DMS53 treated with DMSO at 0.1 percent for 48 hours (cell line): ENCODE measurements around the gene MIA2.
"Not testable (repeated sequence)": the region's sequence is repeated elsewhere in the genome, so short reads cannot be mapped to it uniquely, and the experiment has no call there.

ENCODE experiments used
- DNase-seq: peaks from one replicate; lab custom pipeline; 2025; ENCODE audit not compliant: unreplicated experiment; lab: John Stamatoyannopoulos, UW

Gene MIA2

GRCh38 chr14:39233680-39234326 lies at the start of gene MIA2:
Gene MIA2 (plus strand): TSS chr14:39233915. CDS start chr14:39234115, 200 bp downstream.
- DNase-seq = peak; percentile 39

- no peak for DNase-seq
Measured at GRCh38 chr14:39184628-39185255, 49.0 kb upstream of the MIA2 start.

GRCh38 chr14:39185256-39186049 lies 48.3 kb upstream of the MIA2 start:
- no peak for DNase-seq

- DNase-seq = no peak
Measured at GRCh38 chr14:39186941-39187525, 46.7 kb upstream of the MIA2 start.

- DNase-seq = no peak
Measured at GRCh38 chr14:39203659-39204606, 29.8 kb upstream of the MIA2 start.

- not testable (repeated sequence) for DNase-seq
Measured at GRCh38 chr14:39207430-39207829, 26.3 kb upstream of the MIA2 start.

- DNase-seq = no peak
Measured at GRCh38 chr14:39211109-39211741, 22.5 kb upstream of the MIA2 start.

- no peak for DNase-seq
Measured at GRCh38 chr14:39212034-39212433, 21.7 kb upstream of the MIA2 start.

- DNase-seq = no peak
Measured at GRCh38 chr14:39212693-39213092, 21.0 kb upstream of the MIA2 start.

- no peak for DNase-seq
Measured at GRCh38 chr14:39217214-39217879, 16.4 kb upstream of the MIA2 start.

- DNase-seq = no peak
Measured at GRCh38 chr14:39218171-39218769, 15.4 kb upstream of the MIA2 start.

- DNase-seq = no peak
Measured at GRCh38 chr14:39219075-39219499, 14.6 kb upstream of the MIA2 start.

GRCh38 chr14:39220473-39220872 lies 13.2 kb upstream of the MIA2 start:
- DNase-seq = not testable (repeated sequence)

GRCh38 chr14:39228044-39228443 lies 5.7 kb upstream of the MIA2 start:
- DNase-seq = no peak

GRCh38 chr14:39228509-39229221 lies 5.0 kb upstream of the MIA2 start:
- no peak for DNase-seq

- DNase-seq = no peak
Measured at GRCh38 chr14:39229222-39229543, 4.5 kb upstream of the MIA2 start.

- no peak for DNase-seq
Measured at GRCh38 chr14:39229601-39230110, 4.1 kb upstream of the MIA2 start.

GRCh38 chr14:39230416-39231035 lies 3.2 kb upstream of the MIA2 start:
- no peak for DNase-seq
